ENCODE data around the gene SFMBT1.

DNA sequence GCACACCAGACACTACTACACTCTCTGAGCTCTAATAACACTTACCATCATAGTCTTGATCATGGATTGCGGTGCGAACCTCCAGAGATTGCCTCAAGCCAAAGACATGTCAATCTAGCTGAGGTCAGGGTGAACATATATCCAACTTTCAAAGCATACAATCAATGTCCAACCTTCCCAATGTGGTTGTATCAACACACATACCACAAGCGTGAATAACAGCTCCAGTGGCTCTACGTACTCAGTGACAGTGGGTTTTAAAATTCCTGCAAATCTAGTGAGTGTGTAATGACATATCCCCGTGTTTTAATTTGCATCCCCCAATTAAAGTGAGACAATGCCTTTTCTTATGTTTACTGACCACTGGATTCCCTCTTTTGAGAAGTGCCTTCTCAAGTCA lies 29.6 kb downstream of the SFMBT1 start:
- TF ChIP-seq, protein P1, sequence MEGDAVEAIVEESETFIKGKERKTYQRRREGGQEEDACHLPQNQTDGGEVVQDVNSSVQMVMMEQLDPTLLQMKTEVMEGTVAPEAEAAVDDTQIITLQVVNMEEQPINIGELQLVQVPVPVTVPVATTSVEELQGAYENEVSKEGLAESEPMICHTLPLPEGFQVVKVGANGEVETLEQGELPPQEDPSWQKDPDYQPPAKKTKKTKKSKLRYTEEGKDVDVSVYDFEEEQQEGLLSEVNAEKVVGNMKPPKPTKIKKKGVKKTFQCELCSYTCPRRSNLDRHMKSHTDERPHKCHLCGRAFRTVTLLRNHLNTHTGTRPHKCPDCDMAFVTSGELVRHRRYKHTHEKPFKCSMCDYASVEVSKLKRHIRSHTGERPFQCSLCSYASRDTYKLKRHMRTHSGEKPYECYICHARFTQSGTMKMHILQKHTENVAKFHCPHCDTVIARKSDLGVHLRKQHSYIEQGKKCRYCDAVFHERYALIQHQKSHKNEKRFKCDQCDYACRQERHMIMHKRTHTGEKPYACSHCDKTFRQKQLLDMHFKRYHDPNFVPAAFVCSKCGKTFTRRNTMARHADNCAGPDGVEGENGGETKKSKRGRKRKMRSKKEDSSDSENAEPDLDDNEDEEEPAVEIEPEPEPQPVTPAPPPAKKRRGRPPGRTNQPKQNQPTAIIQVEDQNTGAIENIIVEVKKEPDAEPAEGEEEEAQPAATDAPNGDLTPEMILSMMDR (IDR thresholded peaks at IDR 0.05): no peak
- TF ChIP-seq POLR2A (IDR thresholded peaks at IDR 0.05): no peak

All from Peyer's patch (tissue), 4 donors.